ENCODE data around the gene TMEM31.
"Not testable (repeated sequence)": the region's sequence is repeated elsewhere in the genome, so short reads cannot be mapped to it uniquely, and the experiment has no call there.

TMEM31 gene

DNA sequence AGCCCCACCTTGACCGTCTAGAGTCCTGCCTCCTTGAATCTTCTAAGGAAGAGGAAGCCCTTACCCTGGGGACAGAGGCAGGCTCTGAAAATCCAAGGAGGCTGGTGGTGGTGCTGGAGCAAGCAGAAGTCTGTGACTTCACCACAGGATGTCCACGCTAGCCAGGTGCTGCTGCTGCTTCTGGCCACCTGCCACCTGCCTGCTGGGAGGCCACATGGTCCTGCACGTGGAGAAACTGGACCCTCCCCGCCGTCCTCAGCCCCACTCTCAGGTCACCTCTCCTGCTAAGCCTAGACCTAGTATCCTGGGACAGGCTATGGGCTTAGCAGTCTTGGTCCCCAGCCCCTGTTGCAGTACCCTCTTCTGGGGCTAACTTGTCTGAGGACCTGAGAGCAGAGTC lies 15.8 kb downstream of the TMEM31 start:
- DNase-seq (ENCODE audit: low spot score): no peak

DNA sequence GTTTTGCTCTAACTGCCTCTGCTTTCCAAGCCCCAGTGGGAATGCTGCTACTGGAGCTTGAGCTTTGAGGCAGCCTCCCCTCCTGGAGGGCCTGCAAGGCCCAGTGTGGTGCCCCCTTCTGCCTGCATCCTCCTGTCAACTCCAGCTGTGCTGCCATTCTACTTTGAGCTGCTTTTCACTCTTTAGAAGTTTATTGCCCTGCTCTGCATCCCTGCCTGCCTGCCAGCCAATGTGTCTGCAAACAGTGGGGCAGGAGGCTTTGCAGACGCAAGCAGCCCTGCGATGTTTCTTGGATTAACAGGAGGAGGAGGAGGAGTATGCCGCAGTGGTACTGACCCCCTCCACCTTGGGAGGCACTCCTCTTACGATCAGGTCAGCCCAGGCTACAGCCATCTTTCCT lies 16.4 kb downstream of the TMEM31 start:
- DNase-seq (ENCODE audit: low spot score): no peak

DNA sequence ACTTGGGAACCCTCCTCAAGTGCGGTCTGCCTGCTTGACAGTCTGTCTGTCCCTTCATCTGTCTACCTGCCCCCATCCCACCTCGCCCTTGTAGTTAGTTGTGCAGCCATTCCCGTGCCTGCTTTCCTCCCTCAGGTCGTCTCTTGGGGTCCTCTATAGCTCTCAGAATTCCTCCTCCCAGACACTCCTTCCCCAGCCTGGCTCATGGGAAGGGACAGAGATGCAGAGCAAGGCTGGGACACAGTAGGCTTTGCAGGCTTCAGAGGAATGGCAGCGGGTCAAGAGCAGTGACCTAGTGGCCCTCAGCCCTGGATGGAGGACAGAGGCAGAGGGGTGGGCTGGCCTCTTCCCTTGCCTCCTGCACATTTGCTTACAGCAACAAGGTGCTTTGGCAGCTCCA lies 18.3 kb downstream of the TMEM31 start:
- DNase-seq (ENCODE audit: low spot score): no peak

DNA sequence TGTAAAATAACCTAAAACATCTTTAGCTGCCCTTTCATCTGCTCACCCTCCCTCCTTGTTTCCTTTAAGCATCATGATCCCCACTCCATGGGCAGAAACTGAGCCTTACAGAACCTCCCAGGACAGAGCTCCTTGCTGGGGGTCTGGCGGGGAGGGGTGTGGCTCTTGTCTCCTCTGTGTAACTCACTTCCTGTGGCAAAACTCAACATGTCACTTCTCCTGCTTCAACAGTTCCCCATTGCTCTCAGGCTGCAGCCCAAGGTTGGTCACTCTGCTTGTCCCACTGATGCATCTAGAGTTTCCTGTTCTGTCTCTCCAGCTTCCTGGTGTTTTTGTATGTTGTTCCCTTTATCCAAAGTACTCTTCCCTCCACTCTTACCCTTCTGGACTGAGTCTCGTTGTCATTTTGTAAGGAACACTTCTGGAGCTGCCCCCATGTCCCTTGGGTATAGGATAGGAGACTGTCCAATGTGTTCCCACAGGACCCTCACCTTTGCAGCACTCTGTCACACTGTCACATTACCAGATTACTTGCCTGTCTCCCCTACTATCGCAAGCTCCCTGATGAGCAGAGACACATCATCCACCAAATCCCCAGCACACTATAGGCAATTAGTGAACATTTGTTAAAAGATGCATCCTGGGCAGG lies 19.6 kb downstream of the TMEM31 start:
- DNase-seq (ENCODE audit: low spot score): no peak

DNA sequence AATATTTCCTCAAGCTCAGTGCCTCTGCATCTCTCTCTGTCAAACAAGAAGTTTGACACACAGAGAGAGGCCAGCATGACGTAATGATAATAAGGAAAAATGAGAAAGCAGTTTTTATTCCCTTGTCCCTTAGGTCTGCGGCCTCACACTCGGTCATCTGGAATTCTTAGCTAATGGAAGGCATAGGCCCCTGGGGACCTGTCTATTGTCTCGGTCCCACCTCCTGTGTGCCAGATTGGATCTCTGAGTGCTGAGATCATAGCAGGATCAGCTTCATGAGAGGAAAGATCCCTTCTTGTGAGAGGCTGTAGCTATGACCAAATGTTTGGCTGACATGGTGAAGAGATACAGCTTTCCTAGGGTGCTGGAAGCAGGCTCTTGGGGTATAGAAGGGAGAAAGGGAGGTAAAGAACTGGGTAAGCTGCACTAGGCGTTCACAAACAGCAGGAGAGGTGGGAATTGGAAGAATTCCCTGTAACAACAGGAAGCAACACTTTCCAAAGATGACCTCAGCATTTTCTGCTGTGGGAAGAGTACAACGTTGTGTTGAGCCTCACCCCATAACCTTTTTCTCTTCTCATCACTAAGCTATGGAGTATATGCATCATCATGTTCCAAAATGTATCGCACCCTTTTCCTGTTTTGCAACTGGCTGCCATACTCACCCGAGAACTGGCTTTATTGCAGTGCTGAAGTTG lies 20.2 kb downstream of the TMEM31 start:
- DNase-seq (ENCODE audit: low spot score): peak; percentile 55

DNA sequence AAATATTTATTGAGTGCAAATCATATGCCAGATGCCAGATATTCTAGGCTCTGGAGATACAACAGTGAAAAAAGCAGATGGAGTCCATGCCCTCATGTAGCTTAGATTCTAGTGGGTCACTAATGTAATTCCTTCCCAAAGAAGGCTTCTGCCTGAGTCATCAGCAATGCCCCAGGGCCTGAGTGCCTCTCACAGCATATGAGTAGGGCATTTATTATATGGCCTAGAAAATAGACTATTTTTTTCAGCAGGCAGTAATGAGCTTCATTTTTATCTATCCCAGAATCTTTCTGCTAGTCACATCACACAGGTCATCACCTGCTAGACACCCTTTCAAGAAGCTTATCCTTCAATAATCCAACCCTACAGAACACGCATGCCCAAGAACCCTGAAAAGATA lies 22.3 kb downstream of the TMEM31 start:
- DNase-seq (ENCODE audit: low spot score): no peak

DNA sequence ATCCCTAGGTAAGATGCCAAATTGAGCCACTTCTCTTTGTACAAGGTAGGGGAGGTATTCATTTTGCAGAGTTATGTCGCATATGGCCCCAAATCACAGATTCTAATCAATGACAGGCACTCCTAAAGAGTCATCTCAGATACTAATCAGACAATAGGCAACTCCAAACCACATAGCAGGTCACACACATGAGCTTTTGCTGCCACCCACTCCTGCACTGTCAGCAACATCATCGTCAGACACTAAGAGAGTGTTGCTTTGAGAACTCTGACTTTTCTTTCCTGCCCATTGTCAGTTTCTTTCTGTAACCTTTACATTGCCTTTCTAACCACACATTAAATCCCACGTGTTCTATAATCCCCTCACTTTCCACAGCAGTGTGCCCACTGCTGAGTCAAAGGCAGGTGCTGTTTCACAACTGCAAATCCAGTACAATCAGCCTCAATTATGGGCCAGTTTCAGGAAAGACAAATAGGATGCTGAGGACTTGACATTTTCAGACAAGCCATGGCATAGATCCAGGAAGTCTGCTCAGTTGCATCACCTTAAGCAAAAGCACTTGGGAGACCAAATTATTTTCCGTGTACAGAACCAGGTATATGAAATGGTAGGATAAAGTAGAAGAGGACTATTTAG lies 23.5 kb downstream of the TMEM31 start:
- DNase-seq (ENCODE audit: low spot score): no peak

DNA sequence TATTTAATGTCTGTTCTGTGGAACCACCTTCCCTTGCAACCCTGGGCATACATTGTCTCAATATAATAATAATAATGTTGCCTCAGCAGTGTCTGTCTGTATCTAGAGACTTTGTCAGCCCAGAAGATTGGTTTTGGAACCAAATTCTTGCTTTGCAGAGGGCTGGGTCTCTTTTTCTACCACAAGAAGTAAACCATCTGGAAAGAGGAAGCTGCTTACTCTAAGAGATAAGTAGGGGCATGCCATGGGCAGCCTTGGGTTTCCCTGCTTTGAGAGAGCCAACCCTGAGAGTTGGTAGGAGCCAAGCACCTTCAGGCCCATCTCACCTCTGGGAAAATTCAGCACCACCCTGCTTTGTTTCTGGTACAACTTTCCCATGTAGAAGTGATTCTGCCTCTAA lies 27.0 kb downstream of the TMEM31 start:
- DNase-seq (ENCODE audit: low spot score): no peak

DNA sequence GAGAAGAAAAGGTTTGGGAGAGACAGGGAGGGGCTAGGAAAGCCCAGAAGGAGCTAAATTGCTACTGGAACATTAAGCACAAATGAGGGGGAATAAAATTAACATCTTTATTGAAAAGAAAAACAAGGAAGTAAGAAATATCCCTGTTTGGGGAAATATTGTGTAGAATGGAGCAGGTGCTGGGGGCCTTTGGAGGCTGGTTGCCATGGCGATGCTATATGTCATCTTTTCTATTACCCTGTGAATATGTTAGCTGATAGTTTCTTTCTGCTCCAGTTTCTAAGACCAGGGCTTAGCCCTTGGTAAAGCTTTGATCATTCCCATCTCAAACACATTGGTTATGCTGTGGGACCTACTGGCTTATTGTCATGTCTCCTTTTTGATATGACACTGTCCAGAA lies 28.7 kb downstream of the TMEM31 start:
- DNase-seq (ENCODE audit: low spot score): no peak

DNA sequence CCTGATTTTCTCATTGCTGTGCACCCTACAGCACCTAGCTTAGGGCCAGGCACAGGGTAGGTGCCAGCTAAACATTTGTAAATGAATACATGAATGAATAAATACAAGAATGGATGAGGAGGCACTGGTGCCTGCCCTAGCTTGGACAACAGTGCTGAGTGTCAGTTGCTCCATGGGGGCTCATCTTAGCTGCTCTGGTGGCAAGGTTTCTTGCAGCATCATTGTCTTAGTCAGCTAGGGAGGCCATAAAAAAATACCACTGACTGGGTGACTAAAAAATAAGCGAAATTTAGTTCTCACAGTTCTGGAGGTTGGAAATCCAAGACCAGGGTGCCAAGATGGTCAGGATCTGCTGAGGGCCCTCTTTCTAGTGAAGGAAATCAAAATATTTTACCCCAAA lies 31.2 kb downstream of the TMEM31 start:
- DNase-seq (ENCODE audit: low spot score): no peak

DNA sequence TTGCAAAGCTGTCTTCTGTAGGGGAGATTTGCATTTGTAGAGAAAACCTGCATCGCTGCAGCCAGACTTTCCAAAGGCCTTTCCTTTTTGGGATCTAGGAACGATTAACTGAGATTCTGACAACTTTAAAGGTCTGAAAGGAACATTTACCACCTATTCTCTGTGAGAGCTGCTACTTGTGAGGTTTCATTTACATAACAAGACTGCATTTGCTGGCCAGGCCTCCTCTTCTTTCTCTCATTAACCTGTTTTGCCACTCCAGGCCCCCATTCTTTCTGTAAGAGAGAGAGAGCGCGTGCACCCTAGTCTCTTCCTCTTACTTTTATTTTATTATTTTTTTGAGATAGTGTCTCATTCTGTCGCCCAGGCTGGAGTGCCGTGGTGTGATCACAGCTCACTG lies 31.6 kb downstream of the TMEM31 start:
- no peak for DNase-seq (ENCODE audit: low spot score)

DNA sequence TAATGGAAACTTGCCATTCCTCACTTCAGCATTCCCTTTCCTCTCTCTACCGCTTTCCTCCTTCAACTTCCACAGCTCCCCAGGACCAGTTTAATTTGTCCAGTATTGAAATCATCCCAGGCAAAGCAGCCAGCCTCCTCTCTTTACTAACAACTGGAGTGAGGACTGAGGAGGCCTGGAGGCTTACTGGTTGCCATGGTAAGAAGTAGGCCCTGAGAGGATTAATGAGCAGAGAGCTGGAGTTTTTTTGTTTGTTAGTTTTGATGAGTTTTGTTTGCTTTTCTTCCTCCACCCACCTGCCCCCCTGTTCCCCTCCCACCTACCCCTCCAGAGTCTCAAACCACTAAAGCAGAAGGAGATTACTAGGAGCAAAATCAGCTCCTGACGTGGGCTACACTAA lies 36.5 kb downstream of the TMEM31 start:
- DNase-seq (ENCODE audit: low spot score): no peak

DNA sequence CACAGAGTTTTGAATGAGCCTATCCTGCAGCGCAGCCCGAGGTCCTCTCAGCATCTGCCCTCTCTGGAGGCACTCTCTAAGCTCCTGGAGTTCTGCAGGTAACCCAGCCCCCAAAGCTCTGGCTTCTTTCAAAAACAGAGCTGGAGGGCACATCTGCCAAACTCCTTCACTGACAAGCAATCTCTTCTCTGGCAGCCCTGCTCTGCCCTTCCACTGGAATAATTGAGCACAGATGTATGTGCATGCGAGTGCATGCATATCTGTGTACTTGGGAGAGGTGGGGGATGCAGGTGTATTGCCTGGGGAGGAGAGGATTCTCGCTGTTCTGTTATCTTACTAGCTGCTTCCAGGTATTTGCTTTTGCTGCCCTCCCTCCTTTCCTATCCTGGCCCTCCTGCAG lies 43.7 kb downstream of the TMEM31 start:
- DNase-seq (ENCODE audit: low spot score): no peak

DNA sequence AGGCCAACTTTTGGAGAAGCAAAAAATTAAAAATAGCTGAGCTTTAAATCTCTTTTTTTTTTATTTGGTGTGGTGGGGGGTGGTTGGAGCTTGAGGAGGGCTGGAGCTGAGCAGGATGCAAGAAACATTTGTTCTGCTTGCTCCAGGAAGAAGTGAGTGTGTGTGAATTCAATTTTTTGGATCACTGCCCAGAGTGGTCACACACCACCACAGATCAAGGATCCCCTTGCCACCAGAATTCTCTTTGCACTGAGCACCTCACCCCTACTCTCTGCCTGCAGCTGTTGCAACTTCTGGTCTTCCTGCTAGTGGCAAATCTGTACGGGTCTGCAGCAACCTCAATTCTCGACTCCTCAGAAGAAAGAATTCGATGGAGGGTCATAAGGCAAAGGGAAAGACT lies 46.0 kb downstream of the TMEM31 start:
- no peak for DNase-seq (ENCODE audit: low spot score)

DNA sequence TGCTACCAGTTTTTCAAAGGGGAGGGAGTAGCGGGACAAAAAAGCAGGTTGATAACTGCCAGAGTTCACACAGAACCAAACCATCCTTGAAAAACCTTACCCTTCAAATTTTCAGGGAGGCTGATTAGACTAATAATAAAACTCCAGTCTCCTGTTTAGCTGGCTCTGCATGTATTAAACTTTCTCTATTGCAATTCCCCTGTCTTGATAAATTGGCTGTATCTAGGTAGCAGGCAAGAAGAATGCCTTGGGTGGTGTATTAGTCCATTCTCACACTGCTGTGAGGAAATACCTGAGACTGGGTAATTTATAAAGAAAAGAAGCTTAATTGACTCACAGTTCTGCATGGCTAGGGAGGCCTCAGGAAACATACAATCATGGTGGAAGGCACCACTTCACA lies 47.8 kb downstream of the TMEM31 start:
- no peak for DNase-seq (ENCODE audit: low spot score)

DNA sequence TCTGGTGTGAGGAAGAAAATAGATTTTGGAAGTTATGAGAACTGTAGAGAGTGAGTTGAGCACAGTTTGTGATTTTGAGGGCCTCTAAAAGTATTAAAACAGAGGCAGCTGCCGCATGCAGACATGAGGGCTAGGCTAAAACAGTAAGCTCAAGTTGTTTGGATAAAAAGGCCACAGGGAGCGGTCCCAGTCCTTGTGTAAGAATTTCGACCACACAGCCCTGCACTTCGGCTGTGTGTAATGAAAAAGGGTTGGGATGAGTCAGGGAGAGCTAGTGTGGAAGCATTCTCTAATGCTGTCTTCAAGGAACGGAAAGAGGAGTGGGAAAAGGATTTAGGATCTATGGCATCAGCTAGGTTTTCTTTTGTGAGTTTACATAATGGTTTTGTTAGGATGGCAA lies 52.8 kb downstream of the TMEM31 start:
- not testable (repeated sequence) for DNase-seq (ENCODE audit: low spot score)

Measured in hepatic stellate cell (primary cell).